22Rv1 (cell line): Measurements from ENCODE around the gene HTRA3.

ENCODE experiments used
- CTCF ChIP-seq: fragments of 450-650 bp; IDR thresholded peaks from 2 replicates; pipeline ENCODE4 v1.5.1; 2017; ENCODE audit warnings: mild to moderate bottlenecking
- ZFX ChIP-seq: fragments of 450-650 bp; IDR thresholded peaks from 2 replicates; pipeline ENCODE4 v1.6.1; 2017; ENCODE audit warnings: antibody characterized with exemption, borderline replicate concordance

DNA sequence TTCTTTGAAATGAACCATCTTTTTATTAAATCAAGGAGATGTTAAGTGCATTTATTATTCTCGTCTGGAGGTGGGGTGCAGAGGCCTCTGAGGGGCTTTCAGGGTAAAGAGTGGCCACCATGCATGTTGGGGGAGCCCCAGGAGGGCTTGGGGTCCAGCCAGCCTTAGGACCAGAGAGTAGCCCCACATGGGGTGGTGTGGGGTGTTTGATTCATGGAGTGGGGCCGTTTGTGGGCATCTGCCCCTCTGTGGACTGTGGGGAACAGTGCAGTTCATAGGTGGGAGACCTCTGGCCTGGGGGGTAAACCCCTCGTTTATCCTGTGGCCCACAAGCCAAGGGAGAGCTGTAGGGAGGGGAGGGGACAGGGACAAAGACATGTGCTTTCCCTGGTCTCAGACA lies 26.9 kb downstream of the HTRA3 start:
- no peak for TF ChIP-seq CTCF
- no peak for TF ChIP-seq ZFX
